OCI-LY1 (cell line): ENCODE data around the gene KIF25.

ENCODE experiments used
- EZH2 ChIP-seq: fragments of 200-600 bp; sonication (generic), shearing (Covaris generic); IDR thresholded peaks from 2 replicates; pipeline ENCODE4 v1.8.0; 2017; ENCODE audit warnings: borderline replicate concordance, mixed run types, mild to moderate bottlenecking, antibody characterized with exemption, low read length, moderate library complexity, mixed read lengths
- TF ChIP-seq, protein P1 (sequence below): fragments of 200-600 bp; sonication (generic), shearing (Covaris generic); IDR thresholded peaks from 2 replicates; pipeline ENCODE4 v1.5.1; 2017; ENCODE audit warnings: mild to moderate bottlenecking, antibody characterized with exemption, low read length, moderate library complexity, mixed read lengths

DNA sequence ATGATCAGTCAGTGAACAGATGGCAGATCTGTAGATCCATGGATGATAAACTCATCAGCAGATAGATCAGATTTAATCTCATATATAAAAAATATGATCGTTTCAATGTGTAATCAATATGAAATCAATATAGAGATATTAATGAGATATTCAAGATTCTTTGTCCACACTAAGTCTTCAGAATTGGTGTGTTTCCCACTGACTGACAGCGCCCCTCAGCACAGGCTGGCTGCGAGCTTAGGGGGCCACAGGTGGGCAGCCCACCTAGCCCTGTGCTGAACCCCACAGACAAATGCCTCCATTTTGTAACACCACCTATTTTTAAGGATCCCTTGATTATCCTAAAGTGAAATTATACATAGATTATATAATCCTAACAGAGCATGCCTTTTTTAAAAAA is 49.2 kb downstream of the KIF25 start:
- TF ChIP-seq EZH2 = no peak
- TF ChIP-seq, protein P1, sequence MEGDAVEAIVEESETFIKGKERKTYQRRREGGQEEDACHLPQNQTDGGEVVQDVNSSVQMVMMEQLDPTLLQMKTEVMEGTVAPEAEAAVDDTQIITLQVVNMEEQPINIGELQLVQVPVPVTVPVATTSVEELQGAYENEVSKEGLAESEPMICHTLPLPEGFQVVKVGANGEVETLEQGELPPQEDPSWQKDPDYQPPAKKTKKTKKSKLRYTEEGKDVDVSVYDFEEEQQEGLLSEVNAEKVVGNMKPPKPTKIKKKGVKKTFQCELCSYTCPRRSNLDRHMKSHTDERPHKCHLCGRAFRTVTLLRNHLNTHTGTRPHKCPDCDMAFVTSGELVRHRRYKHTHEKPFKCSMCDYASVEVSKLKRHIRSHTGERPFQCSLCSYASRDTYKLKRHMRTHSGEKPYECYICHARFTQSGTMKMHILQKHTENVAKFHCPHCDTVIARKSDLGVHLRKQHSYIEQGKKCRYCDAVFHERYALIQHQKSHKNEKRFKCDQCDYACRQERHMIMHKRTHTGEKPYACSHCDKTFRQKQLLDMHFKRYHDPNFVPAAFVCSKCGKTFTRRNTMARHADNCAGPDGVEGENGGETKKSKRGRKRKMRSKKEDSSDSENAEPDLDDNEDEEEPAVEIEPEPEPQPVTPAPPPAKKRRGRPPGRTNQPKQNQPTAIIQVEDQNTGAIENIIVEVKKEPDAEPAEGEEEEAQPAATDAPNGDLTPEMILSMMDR = no peak
